ENCODE results near the gene AGK. TPM values are rescaled to one million over a fixed set of nuclear protein-coding genes. Genes with fewer than 3 reads are reported as not detected.
"Not testable (repeated sequence)": the region's sequence is repeated elsewhere in the genome, so short reads cannot be mapped to it uniquely, and the experiment has no call there.

Gene AGK
- total RNA-seq, 1 donor from 2014 or later: 24.8 TPM

DNA sequence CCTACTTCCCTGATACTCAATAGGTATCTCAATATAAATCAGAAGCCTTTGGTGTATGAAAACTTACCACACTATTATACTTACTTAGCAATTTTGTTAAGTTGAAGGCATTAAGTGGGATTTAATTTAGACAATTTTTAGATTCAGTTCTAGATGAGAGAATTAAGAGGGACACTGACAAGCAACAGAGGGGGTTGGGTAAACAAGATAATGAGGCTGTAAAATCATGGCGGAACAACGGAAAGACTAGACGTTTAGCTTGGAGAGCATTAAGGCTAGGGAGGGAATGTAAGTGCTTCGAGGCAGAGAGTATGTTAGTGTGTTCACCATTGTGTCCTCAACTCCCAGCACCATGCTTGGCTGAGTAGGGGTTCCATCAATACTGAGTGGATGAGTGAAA is 79.4 kb downstream of the AGK start:
- intact Hi-C loops (cut with DNase I): no loop called here
- no peak for DNase-seq (ENCODE audit: low spot score)

DNA sequence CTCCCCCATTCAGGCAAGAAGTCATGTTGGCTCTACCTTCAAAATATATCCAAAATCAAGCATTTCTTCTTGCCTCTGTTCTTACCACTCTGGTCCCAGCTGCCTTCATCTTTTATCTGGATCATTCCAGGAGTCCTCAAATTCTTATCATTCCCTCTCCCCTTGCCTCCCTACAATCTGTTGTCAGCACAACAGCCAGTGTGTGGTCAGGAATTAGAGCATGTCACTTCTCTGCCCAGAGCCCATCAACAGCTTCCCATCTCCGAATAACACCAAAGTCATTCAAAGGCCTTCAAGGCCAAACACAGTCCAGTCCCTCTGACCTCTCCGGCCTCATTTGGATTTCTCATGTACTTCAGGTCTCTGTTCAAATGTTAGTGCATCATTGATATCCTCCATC is 80.3 kb downstream of the AGK start:
- intact Hi-C loops (cut with DNase I): no loop called here
- ATAC-seq: no peak
- DNase-seq (ENCODE audit: low spot score): no peak

More for the DNA sequence above, 79.4 kb downstream of the AGK start:
- no peak for ATAC-seq

DNA sequence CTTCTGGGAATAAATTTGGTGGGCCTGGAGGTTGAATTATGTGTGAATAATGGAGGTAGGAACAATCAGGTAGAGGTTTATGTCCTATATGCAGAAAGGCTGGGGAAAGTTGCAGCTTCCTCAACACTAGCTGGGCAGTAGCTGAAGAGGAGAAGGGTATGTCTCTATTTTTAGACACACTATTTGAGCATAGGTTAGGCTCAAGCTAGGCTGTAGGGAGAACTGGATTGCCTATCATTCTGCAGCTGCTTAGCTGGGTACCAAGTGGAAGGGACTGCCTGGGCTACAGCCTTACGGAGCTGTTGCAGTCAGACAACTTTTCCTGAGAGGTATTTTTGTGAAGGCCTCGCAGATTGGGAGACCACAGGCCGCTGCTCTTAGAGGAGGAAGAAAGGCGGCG is 82.9 kb downstream of the AGK start:
- DNase-seq (ENCODE audit: low spot score): no peak
- no peak for ATAC-seq
- intact Hi-C loops (cut with DNase I): no loop called here

DNA sequence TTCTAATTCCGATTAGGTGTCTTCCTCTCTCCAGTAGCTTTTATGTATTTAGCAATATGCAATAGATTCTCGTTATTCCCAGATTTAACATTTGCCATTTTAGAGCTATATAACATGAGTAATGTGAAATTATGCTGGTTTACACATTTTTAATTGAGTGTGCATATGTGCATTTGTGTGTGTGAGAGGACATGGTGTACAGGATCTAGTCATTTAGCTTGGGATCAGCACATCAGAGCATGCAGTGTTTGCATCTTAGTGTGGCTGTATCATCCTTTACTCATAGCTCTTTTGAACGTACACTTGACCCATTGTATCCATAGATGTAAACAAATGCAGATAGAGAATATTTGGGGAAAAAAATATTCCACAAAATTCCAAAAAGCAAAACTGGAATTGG is 84.8 kb downstream of the AGK start:
- no peak for ATAC-seq
- DNase-seq (ENCODE audit: low spot score): no peak
- intact Hi-C loops (cut with DNase I): no loop called here

DNA sequence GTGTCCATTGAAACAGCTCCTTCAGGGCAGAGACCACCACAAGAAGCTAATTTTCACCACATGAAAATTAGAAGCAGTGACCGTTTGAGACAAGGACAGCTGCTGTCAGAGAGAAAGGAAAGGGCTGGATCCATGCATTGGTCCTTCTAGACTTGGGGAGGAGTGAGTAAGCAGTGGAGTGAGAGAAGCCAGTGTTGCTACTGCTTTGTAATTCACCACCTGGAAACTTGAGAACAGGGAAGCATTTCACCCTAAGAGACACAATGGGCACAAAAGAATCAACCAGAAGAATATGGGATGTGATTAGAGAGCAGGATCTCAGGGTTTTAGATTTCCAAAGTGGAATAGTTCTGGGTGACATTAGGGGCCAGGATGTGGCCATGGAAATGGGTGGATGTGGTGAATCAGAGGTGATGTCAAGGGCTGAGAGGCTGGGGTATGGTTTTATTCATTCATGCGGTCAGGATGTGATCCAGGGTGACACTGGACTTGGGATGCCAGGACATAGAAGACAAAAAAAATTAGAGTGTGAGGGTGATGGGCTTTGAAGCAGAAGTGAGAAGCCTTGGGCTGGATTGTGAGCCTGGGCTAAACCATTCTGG is 89.1 kb downstream of the AGK start:
- ATAC-seq: no peak
- intact Hi-C loops (cut with DNase I): no loop called here

DNA sequence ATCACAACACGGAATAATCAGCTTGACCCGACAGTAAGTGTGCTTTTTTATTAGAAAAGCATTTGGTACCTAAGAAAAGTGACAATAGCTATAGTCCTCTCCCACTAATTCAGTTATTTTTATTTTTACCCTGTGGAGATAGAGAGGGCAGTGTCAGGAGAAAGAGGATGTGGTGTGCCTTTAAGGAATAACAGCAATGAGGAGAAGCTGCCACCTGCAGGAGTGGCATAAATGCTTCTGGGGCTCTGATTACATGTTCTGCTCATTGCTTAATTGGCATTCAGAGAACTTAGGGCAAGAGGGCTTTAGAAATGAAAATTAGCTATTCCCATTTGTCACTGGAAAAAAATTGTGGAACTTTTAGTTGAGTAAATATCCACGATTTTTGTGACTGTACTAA is 90.7 kb downstream of the AGK start:
- intact Hi-C loops (cut with DNase I): no loop called here
- DNase-seq (ENCODE audit: low spot score) (no peak), ATAC-seq (no peak)

More for the DNA sequence above, 89.1 kb downstream of the AGK start:
- no peak for DNase-seq (ENCODE audit: low spot score)

DNA sequence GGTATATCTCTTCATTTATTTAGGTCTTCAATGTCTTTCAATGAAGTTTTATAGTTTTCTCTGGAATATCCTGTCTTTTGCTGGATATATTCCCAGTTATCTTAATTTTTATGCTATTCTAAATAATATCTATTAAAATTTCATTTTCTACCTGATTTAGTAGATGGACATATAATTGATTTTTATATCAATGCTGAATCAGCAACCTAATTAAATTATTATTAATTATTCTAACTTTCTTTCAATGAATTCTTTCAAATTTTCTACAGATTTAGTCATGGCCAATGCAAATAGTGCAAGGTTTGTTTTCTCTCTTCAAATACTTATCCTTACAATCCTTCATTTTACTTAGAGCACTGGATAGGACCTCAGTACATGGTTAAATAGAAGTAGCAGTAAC is 94.0 kb downstream of the AGK start:
- no peak for DNase-seq (ENCODE audit: low spot score)
- intact Hi-C loops (cut with DNase I): no loop called here
- no peak for ATAC-seq

DNA sequence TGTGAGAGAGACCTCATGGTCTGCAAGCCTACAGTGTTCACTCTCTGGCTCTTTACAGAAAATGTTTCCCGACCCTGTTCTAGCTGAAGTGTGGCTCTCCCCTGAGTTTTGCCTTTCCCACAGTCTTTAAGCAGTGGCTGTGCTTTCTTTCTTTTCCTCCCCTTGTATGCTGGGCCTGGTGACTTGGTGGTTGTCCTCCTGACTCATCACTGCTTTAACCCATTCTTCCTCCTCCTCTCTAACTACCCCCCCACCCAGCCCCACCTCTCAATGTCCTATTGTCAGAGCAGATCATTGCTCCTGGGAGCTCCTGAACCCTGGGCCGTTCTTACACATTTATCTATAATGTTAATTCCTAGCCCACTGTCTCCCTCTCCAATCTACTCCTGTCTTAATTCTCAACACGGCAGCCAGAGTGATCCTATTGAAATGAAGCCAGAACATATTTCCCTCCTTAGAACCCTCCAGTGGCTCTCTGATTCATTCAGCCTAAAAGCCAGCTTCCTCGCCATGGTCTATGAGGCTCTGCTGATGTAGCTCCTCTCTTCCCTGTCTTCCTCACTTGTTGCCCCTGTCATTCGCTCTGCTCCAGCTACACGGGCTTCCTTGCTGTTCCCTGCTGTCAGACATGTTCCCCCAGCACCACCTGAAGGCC is 95.7 kb downstream of the AGK start:
- no peak for ATAC-seq
- intact Hi-C loops (cut with DNase I): no loop called here
- DNase-seq (ENCODE audit: low spot score): no peak

DNA sequence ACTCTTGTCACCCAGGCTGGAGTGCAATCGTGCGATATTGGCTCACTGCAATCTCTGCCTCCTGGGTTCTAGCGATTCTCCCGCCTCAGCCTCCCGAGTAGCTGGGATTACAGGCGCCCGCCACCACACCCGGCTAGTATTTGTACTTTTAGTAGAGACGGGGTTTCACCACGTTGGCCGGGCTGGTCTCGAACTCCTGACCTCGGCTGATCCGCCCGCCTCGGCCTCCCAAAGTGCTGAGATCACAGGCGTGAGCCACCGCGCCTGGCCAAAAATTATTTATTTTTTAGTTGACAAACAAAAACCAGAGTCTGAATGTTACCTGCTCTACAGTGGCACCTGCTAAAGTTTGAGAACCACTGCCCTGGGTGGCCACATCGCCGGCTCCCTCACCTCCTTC is 96.5 kb downstream of the AGK start:
- ATAC-seq; DNase-seq (ENCODE audit: low spot score); intact Hi-C loops (cut with DNase I): not testable (repeated sequence)

DNA sequence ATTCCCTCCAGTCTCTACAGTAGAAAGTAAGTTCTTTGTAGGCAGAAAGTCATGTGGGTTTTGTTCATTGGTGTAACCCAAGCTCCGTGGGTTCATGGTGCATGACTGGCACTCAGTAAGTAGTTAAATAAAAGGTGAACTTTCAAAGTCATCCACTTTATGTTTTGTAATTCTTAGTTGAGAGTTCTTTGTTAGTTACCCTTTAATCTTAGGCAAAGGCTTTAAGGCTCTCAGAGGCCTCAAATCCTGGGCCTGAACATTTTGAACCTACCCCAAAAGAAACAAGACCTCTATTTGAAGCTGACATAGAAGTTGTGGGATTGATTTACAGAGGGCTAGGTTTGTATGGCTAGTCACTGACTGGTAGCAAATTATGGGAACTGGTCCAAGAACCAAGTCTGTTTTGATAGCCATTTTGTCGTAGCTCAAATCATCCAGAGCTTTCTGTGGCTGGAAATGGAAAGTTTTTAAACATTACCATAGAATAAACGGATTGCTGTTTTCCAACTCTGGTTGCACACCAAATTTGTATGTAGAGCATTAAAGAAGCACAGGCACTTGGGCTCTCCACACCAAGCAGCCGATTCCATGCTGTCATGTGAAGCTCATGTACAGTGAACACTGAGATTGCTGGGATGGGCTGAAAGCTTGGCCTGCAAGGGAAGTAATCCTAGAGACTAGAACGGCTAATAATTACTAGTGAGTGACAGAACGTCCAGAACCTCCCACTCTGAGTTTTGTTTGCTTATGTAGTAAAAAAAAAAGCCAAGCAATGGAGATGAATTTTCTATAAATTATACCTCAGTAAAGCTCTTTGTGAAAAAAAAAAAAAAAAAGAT is 97.3 kb downstream of the AGK start:
- ATAC-seq: no peak
- no peak for DNase-seq (ENCODE audit: low spot score)
- intact Hi-C loops (cut with DNase I): no loop called here

DNA sequence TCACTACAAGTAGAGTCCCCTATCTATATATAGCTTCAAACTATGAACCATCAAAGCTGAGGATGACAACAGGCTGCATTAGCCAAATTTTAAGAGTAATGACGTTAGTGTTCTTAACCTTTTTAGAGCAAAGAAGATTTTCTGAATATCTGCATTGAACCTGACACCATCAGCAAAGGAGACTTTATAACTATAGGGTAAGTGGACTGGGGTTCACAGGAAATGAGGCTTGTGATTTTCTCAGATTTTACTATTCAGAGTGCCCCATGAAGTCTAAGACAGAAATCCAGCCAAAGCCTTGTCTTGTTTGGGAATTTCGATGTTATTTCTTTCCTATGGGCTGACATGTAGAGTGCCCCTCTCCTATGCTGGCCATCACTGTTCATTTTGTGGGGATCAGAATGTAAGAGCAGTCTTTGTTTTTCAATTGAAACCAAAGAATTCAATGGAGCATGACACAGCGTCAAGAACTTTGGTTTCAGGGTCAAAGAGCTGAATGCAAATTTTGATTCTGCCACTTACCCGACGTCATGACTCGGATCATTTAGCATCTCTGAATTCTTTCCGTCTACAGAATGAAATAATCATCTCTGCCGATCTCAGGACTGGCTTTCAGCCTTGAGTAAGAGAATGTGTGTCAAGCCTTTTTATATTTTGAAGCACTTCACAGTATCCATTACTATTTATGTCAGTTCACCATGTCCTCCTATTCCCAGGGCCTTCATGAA is 98.1 kb downstream of the AGK start:
- intact Hi-C loops (cut with DNase I): no loop called here
- peak; percentile 19 for ATAC-seq

DNA sequence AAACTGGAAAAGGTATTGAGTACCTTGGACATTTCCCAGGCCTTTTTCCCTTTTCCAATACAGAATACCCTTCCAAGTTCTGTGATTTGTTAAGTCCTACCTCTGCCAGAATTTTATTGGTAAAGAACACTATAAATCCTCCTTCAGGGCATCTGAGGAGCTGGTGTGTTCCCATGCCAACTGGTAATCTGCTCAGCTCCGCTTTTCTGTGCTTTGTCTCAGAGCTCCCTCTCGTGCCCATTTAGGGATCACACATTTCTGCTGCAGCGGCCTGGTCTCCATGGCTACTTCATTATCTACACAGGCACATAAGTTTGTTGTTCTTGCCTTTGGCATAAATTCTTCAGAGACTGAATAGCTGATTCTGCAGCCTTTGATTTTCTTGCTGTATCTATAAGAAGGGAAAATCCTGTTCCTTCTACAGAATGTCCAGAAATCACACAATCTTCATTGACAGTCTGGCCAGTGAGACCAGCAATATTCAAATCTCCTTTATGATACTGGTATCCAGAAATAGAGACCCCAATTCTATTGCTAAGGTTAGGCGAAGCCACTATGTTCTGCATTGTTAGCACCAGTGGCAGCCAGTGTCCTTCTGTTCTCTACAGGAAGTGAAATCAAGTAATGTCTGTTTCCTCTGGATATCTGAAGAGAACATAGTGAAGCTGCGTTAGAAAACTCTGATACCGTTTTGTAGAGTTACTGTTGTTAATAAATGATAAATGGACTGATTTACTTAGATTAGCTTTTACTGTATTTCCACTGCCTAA is 98.8 kb downstream of the AGK start:
- peak; percentile 90 for ATAC-seq
- DNase-seq (ENCODE audit: low spot score): peak; percentile 70
- intact Hi-C loops (cut with DNase I): no loop called here

More for the DNA sequence above, 98.1 kb downstream of the AGK start:
- no peak for DNase-seq (ENCODE audit: low spot score)

DNA sequence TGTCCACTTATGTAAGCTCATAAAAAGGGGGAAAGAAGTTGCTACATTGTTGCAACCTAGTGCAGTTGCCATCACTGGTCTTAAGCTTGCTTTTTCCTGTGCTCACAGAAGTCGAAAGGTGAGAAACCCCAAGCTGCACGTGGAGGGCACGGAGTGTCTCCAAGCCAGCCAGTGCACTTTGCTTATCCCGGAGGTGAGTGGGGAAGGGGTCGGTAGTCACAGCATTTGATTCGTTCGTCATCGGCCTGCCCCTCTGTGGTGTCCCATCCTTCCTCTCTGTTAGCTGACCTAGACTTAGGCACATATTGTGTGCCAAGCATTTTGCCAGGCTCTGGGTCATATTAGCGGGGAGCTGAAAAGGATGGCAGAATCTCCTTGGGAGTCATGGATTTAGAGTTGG is 100.2 kb downstream of the AGK start:
- DNase-seq (ENCODE audit: low spot score): no peak
- intact Hi-C loops (cut with DNase I): no loop called here
- no peak for ATAC-seq

DNA sequence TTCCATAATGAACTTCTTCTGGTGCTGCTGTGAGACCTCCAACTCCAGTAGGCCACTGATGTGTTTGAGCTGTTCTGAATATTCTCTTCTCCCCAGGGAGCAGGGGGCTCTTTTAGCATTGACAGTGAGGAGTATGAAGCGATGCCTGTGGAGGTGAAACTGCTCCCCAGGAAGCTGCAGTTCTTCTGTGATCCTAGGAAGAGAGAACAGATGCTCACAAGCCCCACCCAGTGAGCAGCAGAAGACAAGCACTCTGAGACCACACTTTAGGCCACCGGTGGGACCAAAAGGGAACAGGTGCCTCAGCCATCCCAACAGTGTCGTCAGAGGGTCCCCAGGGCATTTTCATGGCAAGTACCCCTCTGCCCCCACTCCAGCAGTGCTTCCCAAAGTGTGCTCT is 101.5 kb downstream of the AGK start:
- ATAC-seq (no peak), DNase-seq (ENCODE audit: low spot score) (no peak)
- intact Hi-C loops (cut with DNase I): no loop called here

DNA sequence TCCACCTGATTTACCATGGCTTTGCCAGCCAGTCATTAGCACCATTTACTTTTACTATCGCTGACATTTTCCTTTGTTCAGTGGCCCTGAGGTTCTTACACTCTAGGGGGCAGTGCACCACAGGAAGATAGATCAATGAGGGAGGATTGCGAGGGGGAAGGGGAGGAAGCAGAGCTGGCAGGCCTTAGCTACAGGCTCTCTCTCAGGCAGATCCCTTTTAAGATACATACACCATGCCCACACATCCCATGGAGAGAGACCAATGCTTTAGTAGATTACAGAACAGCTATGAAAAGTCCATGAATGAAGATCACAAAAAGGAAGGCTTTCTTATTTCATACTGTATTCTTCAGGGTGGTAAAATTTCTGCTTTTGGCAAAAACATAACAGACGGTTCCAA is 103.3 kb downstream of the AGK start:
- ATAC-seq: peak; percentile 77
- no peak for DNase-seq (ENCODE audit: low spot score)
- intact Hi-C loops (cut with DNase I): no loop called here

DNA sequence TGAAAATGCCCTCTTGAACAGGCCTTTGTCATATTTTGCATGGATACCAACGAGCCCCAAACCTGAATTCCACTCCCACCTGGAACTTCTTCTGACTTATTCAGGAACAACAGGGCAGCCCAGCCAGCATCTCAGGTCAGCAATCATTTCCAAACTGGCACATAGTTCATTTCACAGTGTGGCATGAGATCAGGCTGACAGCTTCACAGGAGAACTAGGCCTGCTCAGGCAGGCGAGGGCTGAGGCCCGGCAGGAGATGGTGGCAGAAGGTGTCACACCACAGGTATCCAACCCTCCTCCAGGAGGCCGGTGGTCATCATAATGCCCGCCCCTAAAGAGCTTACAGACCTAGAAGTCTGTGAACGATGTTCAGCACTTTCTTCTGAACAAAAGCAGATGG is 108.3 kb downstream of the AGK start:
- no peak for ATAC-seq
- intact Hi-C loops (cut with DNase I): no loop called here
- no peak for DNase-seq (ENCODE audit: low spot score)

DNA sequence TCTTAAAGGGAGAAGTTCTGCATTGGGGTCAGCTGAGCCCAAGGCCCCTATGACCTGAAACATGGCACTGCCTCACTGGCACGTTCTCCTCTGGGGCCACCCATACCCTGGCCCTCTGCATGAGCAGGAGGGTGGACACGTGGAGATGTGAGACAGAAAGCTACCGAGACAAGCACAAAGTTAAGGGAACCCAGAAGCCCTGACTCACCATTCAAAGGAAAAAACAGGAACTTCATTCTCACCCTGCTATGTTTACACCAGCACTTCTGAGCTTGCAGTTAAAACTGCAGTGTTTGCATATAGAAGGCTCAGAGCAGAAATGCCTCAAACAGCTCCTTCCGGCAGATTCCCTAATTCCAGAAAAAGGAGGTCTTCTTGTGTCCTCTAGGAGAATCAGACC is 109.0 kb downstream of the AGK start:
- DNase-seq (ENCODE audit: low spot score): no peak
- intact Hi-C loops (cut with DNase I): no loop called here
- peak; percentile 83 for ATAC-seq

DNA sequence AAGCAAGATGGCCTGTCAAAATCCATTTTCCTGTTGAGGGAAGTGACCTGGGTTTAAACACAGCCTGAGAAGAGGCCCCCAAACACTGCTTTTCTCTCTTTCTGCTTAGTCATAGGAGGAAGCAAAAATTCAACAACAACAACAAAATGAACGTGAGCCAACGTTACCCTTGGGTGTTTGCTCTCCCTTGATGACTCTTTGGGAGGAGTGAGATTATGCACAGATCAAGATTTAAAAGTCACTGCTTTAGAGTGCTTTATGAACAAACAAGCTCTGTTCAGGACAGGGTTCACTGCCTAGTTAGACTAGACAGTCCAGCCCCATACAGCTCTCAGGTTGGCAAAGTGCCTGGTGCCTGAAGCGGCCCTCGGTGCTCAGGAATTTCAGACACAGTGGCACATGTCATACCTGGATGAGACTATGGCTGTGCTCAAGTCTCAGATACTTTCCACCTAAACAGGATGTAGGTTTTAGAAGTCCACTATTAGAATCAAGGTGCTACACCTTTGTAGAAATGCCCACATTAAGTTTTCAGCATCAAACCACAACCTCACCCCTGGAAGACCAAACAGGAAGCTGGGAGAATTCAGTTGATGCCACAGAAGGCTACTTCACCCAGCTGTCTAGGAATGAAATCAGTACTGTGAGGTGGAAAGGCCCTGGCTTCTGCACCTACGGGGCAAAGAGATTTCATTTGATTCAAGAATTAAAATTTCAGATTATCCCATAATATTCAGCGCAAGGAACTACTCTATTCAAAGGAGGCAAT is 112.1 kb downstream of the AGK start:
- DNase-seq (ENCODE audit: low spot score): no peak
- ATAC-seq: no peak

More for the DNA sequence above, 112.1 kb downstream of the AGK start:
- intact Hi-C loops (cut with DNase I): no loop called here
